Smooth muscle cell (in vitro differentiated cells): ENCODE data around the gene PRKCZ. TPM values are rescaled to one million over a fixed set of nuclear protein-coding genes. Genes with fewer than 3 reads are reported as not detected.

ENCODE experiments used
- DNase-seq: peaks from one replicate; lab custom pipeline; 2025; ENCODE audit not compliant: unreplicated experiment; lab: John Stamatoyannopoulos, UW
- H2AFZ ChIP-seq: fragments of 200-600 bp; sonication (generic); 2 replicates; pipeline ENCODE4 v1.6.0; 2016; ENCODE audit warnings: antibody characterized with exemption, low read depth, mild to moderate bottlenecking
- H3F3A ChIP-seq: fragments of 200-600 bp; sonication (generic); 2 replicates; pipeline ENCODE4 v1.6.0; 2017; ENCODE audit warnings: antibody characterized with exemption, low read depth
- H3K27ac ChIP-seq: fragments of 200-600 bp; sonication (generic); 2 replicates; pipeline ENCODE4 v1.5.1; 2016; ENCODE audit warnings: low read depth, mild to moderate bottlenecking
- H3K27me3 ChIP-seq: fragments of 200-600 bp; sonication (generic); 2 replicates; pipeline ENCODE4 v1.6.1; 2016; ENCODE audit warnings: low read depth, mild to moderate bottlenecking
- H3K36me3 ChIP-seq: fragments of 200-600 bp; sonication (generic); 2 replicates; pipeline ENCODE4 v1.5.1; 2016; ENCODE audit warnings: low read depth
- H3K4me1 ChIP-seq: fragments of 200-600 bp; sonication (generic); 2 replicates; pipeline ENCODE4 v1.5.1; 2016; ENCODE audit warnings: low read depth
- H3K4me2 ChIP-seq: fragments of 200-600 bp; sonication (generic); 2 replicates; pipeline ENCODE4 v1.6.0; 2016; ENCODE audit warnings: mild to moderate bottlenecking
- H3K4me3 ChIP-seq: fragments of 200-600 bp; sonication (generic); 2 replicates; pipeline ENCODE4 v1.5.1; 2016; ENCODE audit warnings: mild to moderate bottlenecking
- H3K79me2 ChIP-seq: fragments of 200-600 bp; sonication (generic); 2 replicates; pipeline ENCODE4 v1.6.0; 2016; ENCODE audit warnings: low read depth, mild to moderate bottlenecking
- H3K9ac ChIP-seq: fragments of 200-600 bp; sonication (generic); 2 replicates; pipeline ENCODE4 v1.6.0; 2016; ENCODE audit warnings: low read depth
- H3K9me3 ChIP-seq: fragments of 200-600 bp; sonication (generic); replicated peaks from 2 replicates; pipeline ENCODE4 v1.5.1; 2016; ENCODE audit warnings: low read depth
- H4K20me1 ChIP-seq: fragments of 200-600 bp; sonication (generic); 2 replicates; pipeline ENCODE4 v1.6.0; 2016; ENCODE audit warnings: low read depth
- CTCF ChIP-seq: fragments of 200-600 bp; sonication (generic); IDR thresholded peaks from 2 replicates; pipeline ENCODE4 v1.5.1; 2017; ENCODE audit warnings: borderline replicate concordance, mild to moderate bottlenecking, antibody characterized with exemption; ENCODE audit not compliant: insufficient read depth, poor library complexity, severe bottlenecking
- WGBS: methylation state at CpG from one replicate; pipeline ENCODE4 v1.1.7; 2016; ENCODE audit warnings: low lambda C conversion rate; 5-methylcytosine and 5-hydroxymethylcytosine counted together
- polyA plus RNA-seq: library from polyadenylated mRNA; unstranded; fragments of >200 nt; fragmentation: Nextera tagmentation; extraction: Ambion mirVana; gene quantifications from 2 replicates; pipeline ENCODE4 v1.2.1, GENCODE V29; 2016
- total RNA-seq: library from RNA; depleted of rRNA; stranded (reverse); fragments of >200 nt; gene quantifications from 2 replicates; pipeline ENCODE4 v1.2.3, GENCODE V29; 2014

The PRKCZ gene
- total and polyA plus RNA-seq, 2 experiments from 2014 or later = 5.8 to 10.3 TPM

- DNase-seq = no peak
- Histone ChIP-seq H3K36me3 (no peaks in the 10 kb centered on the region), H3K4me1 (no peaks in the 10 kb centered on the region), H3K27ac (no peak overlapping the region), H3K9me3 (peaks cover 6% of the 10 kb centered on the region), H3K9ac (no peak overlapping the region), H3K27me3 (no peaks in the 10 kb centered on the region), H2AFZ (no peak overlapping the region), H3K4me2 (no peak overlapping the region), H3K4me3 (no peak overlapping the region), H3K79me2 (no peaks in the 10 kb centered on the region), H4K20me1 (no peaks in the 10 kb centered on the region), H3F3A (no peaks in the 10 kb centered on the region)
- no peak for TF ChIP-seq CTCF
- WGBS = 91% methylated on average over 15 of the region's 19 CpGs
These were observed 24.2 kb downstream of the PRKCZ start for GRCh38 chr1:2074396-2074795.

GRCh38 chr1:2074944-2075740 lies 24.9 kb downstream of the PRKCZ start:
- peaks cover 6% of the 10 kb centered on the region for H3K9me3 ChIP-seq

GRCh38 chr1:2076826-2077225 lies 26.6 kb downstream of the PRKCZ start:
- Histone ChIP-seq H3K9me3 (peaks cover 6% of the 10 kb centered on the region), H3K9ac (no peak overlapping the region), H2AFZ (no peak overlapping the region), H3F3A (no peaks in the 10 kb centered on the region), H3K27ac (no peak overlapping the region), H3K79me2 (no peaks in the 10 kb centered on the region), H3K27me3 (no peaks in the 10 kb centered on the region), H3K4me2 (no peak overlapping the region), H3K4me1 (no peaks in the 10 kb centered on the region), H3K4me3 (no peak overlapping the region), H4K20me1 (no peaks in the 10 kb centered on the region), H3K36me3 (no peaks in the 10 kb centered on the region)
- no peak for DNase-seq
- TF ChIP-seq CTCF = no peak
- whole genome bisulfite sequencing = 99% methylated on average over 21 of the region's 21 CpGs

More at GRCh38 chr1:2074944-2075740, 24.9 kb downstream of the PRKCZ start:
- no peak overlapping the region for H3K4me2 ChIP-seq
- H3K36me3 ChIP-seq = no peaks in the 10 kb centered on the region
- no peaks in the 10 kb centered on the region for H4K20me1 ChIP-seq
- no peak overlapping the region for H3K27ac ChIP-seq
- TF ChIP-seq CTCF = no peak
- H3K9ac ChIP-seq = no peak overlapping the region
- WGBS = 91% methylated on average over 38 of the region's 38 CpGs
- no peaks in the 10 kb centered on the region for H3K4me1 ChIP-seq
- H3K4me3 ChIP-seq = no peak overlapping the region
- H3K79me2 ChIP-seq = no peaks in the 10 kb centered on the region
- no peaks in the 10 kb centered on the region for H3K27me3 ChIP-seq
- no peak for DNase-seq
- no peak overlapping the region for H2AFZ ChIP-seq
- no peaks in the 10 kb centered on the region for H3F3A ChIP-seq

GRCh38 chr1:2078170-2078569 lies 28.0 kb downstream of the PRKCZ start:
- Histone ChIP-seq H3K27me3 (no peaks in the 10 kb centered on the region), H4K20me1 (no peaks in the 10 kb centered on the region), H3K79me2 (no peaks in the 10 kb centered on the region), H3K4me1 (no peaks in the 10 kb centered on the region), H3F3A (no peaks in the 10 kb centered on the region), H3K27ac (no peak overlapping the region), H3K4me2 (no peak overlapping the region), H3K9ac (no peak overlapping the region), H3K4me3 (no peak overlapping the region), H3K9me3 (peaks cover 6% of the 10 kb centered on the region), H3K36me3 (no peaks in the 10 kb centered on the region), H2AFZ (no peak overlapping the region)
- TF ChIP-seq CTCF = no peak
- DNase-seq = no peak
- WGBS = 93% methylated on average over 7 of the region's 7 CpGs
